ENCODE measurements around the gene ABLIM2. TPM values are rescaled to one million over a fixed set of nuclear protein-coding genes. Genes with fewer than 3 reads are reported as not detected.

Gene ABLIM2
- total and polyA plus RNA-seq, 2 of the 8 experiments (the other 6 are each of a cell fraction or from before 2014, with no cell fraction given) = 2.8 to 3.0 TPM

GRCh38 chr4:8046925-8047541 is 111.6 kb downstream of the ABLIM2 start:
- Histone ChIP-seq H3K9me3 (ENCODE audit: insufficient read depth in 2 of 2, low read depth in 1 of 2, low read length in 1 of 2) (no peaks in the 10 kb centered on the region), H3K36me3 (ENCODE audit: control insufficient read depth in 2 of 4, insufficient read depth in 4 of 4, low read length in 3 of 4) (no peaks in the 10 kb centered on the region), H3K23me2 (ENCODE audit: low read depth, low read length) (no peaks in the 10 kb centered on the region), H2BK20ac (ENCODE audit: low read length) (no peak overlapping the region; the same call in 1 of the 2 replicates), H4K91ac (replicated peaks; ENCODE audit: insufficient read length, low read length) (peak overlapping the region; percentile 54), H2AFZ (ENCODE audit: low read length) (no peak overlapping the region), H2BK120ac (replicated peaks; ENCODE audit: low read depth, low read length) (no peak overlapping the region), H3K9ac (replicated peaks in 1 of 4; ENCODE audit: extremely low read depth in 1 of 4, low read depth in 3 of 4, low read length in 3 of 4) (no peak overlapping the region), H3K27ac (ENCODE audit: low read depth, low read length) (no peak overlapping the region), H4K5ac (ENCODE audit: insufficient read length, low read depth, low read length) (no peak overlapping the region), H2BK15ac (ENCODE audit: low read length) (peak overlapping the region; percentile 81; the same call in 1 of the 2 replicates), H2BK12ac (ENCODE audit: low read depth, low read length) (peak overlapping the region; percentile 87), H3K4me1 (replicated peaks in 1 of 4; ENCODE audit: control insufficient read depth in 3 of 4, insufficient read depth in 4 of 4, low read length in 3 of 4) (peaks cover 6 to 34% (median 26%) of the 10 kb centered on the region in 4 experiments), H3K4ac (replicated peaks; ENCODE audit: insufficient read length, low read depth, low read length) (no peak overlapping the region), H3K23ac (ENCODE audit: insufficient read length) (no peak overlapping the region), H2AK5ac (ENCODE audit: low read depth, low read length) (peak overlapping the region; percentile 24; the same call in 1 of the 2 replicates), H3K18ac (ENCODE audit: extremely low read depth, low read length) (no peak overlapping the region; the same call in 1 of the 2 replicates), H4K20me1 (replicated peaks in 1 of 2; ENCODE audit: control insufficient read depth in 1 of 2, insufficient read depth in 2 of 2, low read length in 2 of 2) (no peaks in the 10 kb centered on the region), H3K79me2 (ENCODE audit: control insufficient read depth in 1 of 2, insufficient read depth in 2 of 2, low read length in 2 of 2) (no peaks in the 10 kb centered on the region), H3K14ac (ENCODE audit: insufficient read length) (no peak overlapping the region), H3K4me2 (ENCODE audit: insufficient read depth in 1 of 2, low read depth in 2 of 2, low read length in 2 of 2) (no peak overlapping the region), H3K79me1 (ENCODE audit: low read depth, low read length) (no peaks in the 10 kb centered on the region), H3K56ac (replicated peaks; ENCODE audit: insufficient read length, low read depth, low read length) (no peak overlapping the region), H4K8ac (ENCODE audit: extremely low read depth, insufficient read depth, low read length) (no peak overlapping the region; the same call in none of the 2 replicates), H2BK5ac (ENCODE audit: low read depth, low read length) (peak overlapping the region; percentile 52; the same call in 1 of the 2 replicates), H3K27me3 (replicated peaks in 1 of 4; ENCODE audit: control insufficient read depth in 3 of 4, extremely low read depth in 1 of 4, insufficient read depth in 3 of 4, low read length in 3 of 4) (no peaks in the 10 kb centered on the region), H3K4me3 (ENCODE audit: extremely low read depth in 1 of 4, insufficient read depth in 2 of 4, low read depth in 3 of 4, low read length in 4 of 4) (no peak overlapping the region)
- POLR2A ChIA-PET (ENCODE audit: partially characterized antibody) = no interaction called here
- CTCF ChIA-PET (ENCODE audit: partially characterized antibody) = interaction anchor here (0.7 to 2.1 kb wide), 11 partner anchors 10 to 220 kb away, joined by 3 to 8 read pairs (median 3); no protein-coding TSS in a partner anchor
- no peak for DNase-seq (ENCODE audit: low read depth in 1 of 2, low spot score in 2 of 2)
- 92% methylated on average over 16 of the region's 20 CpGs; no CpG with 5 or more reads in 1 of the 2 experiments for WGBS, 2 experiments (ENCODE audit: extremely low coverage in 1 of 2, insufficient coverage in 1 of 2, insufficient read length in 1 of 2, insufficient replicate concordance in 2 of 2, low coverage in 1 of 2, low lambda C conversion rate in 2 of 2, missing lambda C conversion rate in 1 of 2)
- no peak for FAIRE-seq

Data from H1 (cell line).